Retina (tissue), 1 donor: ENCODE results near the gene ALPL.

Experiments
- DNase-seq: peaks from one replicate; pipeline ENCODE4 v3.0.0-alpha.2; 2016

ALPL gene

DNA sequence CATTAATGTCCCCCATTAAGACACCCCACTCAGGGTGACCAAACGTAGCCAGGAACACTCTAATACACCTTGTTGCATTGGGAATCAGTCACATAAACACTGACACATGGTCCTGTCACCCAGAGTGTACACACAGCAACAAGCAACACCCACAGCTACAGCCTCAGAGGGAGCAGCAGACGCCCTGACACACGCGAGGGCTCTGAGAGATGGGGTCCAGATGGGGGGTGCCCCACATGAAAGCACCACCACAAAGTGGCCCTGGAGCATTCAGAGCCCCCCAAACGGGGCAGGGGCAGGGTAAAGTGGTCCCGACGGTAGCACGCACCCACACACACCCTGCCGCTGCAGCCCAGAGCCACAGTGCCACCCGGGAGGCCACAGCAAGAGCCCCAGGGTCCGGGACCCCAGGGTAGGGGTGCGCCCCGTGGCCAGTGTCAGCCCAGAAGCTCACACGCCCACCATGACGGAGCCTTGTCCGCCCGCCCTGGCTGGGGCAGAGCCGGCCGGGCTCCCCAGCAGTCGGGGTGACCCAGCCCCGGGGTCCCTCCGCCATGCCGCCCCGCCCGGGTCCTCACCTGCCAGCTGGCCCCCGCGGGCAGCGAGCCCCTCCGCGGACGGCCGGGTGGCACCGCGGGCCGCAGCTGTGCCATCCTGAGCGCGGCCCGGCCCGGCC lies 112.7 kb downstream of the ALPL start:
- DNase-seq, result no peak

DNA sequence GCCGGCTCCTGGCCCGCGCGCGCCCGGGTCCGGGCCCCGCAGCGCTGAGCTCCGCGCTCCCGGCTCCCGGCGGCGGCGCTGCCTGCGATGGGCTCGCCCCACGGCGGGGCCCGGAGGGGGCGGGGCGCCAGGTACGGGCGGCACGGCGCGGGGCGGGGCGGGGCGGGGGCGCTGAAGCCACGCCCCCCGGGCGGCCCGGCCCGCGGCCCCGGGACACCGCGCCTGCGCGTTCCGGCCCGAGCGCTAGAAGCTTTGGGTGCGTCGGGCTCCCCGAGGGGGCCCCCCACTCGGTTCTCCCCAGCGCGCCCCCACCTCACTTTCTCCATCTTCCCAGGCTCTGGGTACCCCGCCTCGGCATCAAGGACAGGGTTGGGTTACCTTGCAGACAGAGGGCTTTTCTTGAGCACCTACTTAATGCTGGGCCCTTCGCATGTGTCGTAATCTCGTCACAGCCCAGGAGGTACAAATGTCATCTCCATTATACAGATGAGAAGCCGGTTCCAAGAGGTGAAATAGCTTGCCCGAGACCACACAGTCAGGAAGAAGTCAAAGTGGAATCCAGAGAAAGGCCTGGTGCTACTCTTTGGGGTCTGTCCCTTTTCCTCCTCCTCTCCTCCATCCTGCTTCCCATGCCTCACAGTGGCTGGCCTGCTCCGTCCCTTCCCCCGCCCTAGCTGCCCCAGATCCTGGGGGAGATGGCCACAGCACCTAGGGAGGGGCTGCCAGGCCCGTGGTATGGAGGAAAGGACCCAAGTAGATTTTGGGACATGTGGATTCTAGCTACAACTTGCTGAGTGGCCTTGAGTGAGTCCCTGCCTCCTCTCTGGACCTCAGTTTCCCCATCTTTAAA lies 113.5 kb downstream of the ALPL start:
- DNase-seq, result no peak

DNA sequence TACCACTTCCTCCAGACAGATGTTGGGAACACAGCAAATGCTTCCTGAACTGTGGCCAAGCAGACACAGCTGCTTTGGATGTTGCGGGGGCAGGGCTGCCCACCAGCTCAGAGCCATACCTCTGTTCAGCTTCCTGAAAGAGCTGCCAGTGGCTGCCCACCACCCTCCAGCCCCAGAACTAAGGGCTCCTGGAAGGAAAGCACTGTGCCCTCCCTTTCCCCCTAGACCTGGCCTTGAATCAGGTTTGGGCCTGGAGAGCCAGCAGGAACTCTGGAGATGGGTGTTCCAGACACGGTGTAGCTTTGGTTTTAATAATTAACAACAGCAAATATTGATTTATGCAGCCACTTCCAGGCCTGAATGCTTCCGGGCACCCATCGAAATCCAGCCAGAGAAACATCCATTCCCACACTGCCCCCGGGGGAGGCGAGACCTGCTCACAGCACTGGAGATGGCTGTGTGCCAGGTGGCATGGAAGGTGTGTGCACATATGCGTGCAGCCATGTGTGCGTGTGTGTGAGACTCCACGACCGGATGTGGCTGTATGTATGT lies 114.3 kb downstream of the ALPL start:
- DNase-seq, result no peak

DNA sequence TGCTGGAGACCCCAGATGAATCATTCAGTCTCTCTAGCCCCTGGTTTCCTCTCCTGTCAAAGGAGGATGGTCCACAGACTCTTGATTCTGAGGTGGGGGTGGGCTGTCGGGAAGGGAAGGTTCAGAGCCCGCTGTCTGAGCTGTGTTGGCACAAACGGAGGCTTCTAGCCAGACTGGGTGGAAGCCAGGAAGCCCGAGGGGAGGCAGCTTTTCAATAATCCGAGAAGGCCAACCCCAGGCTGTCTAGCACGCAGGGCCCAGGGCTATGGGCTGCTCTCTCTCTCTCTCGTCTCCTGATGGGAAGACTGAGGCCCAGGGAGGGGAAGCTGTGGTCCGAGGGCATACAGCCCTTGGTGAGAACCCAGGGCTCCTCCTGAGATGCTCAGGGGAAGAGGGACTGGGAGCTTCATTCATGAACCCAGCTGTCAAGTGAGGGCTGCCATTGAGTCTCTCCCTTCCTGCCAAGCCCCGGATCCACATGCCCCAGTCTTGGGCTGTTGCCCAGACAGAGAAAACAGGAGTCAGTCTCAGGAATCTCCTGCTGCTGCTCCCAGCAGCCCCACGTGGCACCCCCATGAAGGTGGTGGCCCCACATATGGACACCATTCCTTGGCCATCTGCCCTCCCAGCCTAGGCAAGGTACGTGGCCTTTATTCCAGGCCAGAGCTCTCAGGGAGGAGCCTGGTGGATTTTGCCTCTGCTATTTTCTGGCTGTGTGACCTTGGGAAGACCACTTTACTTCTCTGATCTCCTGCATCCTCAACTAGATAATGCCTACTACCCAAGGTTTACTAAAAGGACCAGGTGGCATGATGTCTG lies 115.6 kb downstream of the ALPL start:
- no peak for DNase-seq

DNA sequence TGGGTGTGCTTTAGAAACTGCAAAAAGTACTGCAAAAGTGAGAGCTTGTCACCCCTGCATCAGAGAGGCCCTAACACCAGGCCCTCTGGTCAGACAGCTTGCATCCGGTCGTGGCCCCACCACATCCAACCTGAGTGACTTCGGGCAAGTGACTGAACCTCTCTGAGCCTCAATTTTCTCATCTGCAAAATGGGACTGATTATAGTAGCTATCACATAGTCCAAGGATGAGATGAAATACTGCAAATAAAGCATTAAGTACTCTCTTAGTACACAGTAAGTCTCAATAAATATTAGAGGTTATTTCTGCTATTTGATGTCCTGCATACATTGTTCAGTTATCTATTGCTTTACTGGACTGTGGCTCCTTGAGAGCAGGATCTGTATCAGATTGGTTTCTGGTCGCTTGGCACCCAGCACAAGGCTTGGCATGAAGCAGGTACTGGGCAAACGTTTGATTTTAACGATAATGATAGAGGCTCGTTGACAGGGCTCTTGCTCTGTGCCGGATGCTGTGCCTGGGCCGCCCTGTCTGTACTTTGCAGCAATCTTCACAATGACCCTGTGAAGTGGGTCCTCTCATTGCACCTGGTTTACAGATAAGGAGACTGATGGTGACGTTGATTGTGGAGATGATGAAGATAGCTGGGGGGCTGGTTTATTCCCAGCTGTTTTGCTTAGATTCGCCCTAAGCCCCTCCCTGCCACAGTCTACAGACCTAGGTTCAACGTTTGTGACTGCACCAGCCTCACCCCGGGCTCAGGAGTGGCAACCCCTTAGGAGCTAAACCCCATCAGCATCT lies 116.4 kb downstream of the ALPL start:
- no peak for DNase-seq

DNA sequence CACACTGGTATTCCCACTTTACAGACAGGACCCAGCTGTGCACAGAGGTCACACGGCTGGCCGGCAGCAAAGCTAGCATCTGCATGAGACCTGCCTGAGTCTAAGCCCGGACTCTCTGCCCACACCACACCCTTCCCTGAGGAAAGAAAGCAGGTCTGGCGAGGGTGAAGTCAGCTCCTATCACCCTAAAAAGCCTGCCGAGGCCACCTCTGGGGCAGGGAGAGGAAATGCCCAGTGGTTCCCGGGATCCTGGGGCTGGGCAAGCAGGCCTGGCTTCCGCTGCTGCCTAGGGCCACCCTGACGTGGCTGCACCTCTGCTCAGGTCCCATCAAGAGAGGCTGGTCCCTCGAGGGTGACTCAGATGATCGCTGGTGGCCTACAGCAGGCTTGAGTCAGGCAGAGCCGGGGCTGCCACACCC lies 117.7 kb downstream of the ALPL start:
- DNase-seq, result no peak
